ENCODE data around the gene NDUFV1. TPM values are rescaled to one million over a fixed set of nuclear protein-coding genes. Genes with fewer than 3 reads are reported as not detected.

Gene NDUFV1
- total and polyA plus RNA-seq, 2 donors (not counting 1 experiment from before 2014, with no cell fraction given): 238 to 315 TPM

- H3K4me3 ChIP-seq (ENCODE audit: control extremely low read depth in 1 of 5, extremely low read depth in 1 of 5, insufficient read depth in 1 of 5, low read depth in 2 of 5, low read length in 4 of 5): no peak overlapping the region
- peaks cover 0 to 11% (median 0%) of the 10 kb centered on the region in 3 donors for H3K9me3 ChIP-seq (ENCODE audit: control extremely low read depth in 1 of 3, control insufficient read depth in 2 of 3, insufficient read depth in 1 of 3, low read length in 2 of 3)
- H4K20me1 ChIP-seq (ENCODE audit: control insufficient read depth, insufficient read depth, low read length, poor library complexity, severe bottlenecking): no peaks in the 10 kb centered on the region
- H3K27me3 ChIP-seq (replicated peaks in 1 of 4; ENCODE audit: control extremely low read depth in 1 of 4, control insufficient read depth in 3 of 4, insufficient read depth in 4 of 4, low read length in 3 of 4): peaks cover 0 to 43% (median 14%) of the 10 kb centered on the region in 4 experiments
- H3K4me1 Mint-ChIP-seq: peaks cover 14% of the 10 kb centered on the region
- POLR2A ChIA-PET: no interaction called here
- intact Hi-C loops (cut with micrococcal nuclease): loop anchor here (5.0 kb wide), 1 partner anchor 137 kb away; no protein-coding TSS in a partner anchor
- H3K4me1 ChIP-seq (ENCODE audit: control insufficient read depth in 2 of 2, insufficient read depth in 2 of 2, low read length in 2 of 2): peaks cover 10% of the 10 kb centered on the region in 2 donors
- H3K9me3 Mint-ChIP-seq (ENCODE audit: insufficient read depth): no peaks in the 10 kb centered on the region
- H3K27ac Mint-ChIP-seq: no peak overlapping the region
- H3K79me2 ChIP-seq (ENCODE audit: control insufficient read depth, insufficient read depth, low read length): no peaks in the 10 kb centered on the region
- no CpG with 5 or more reads among the region's 3 CpGs for WGBS (ENCODE audit: insufficient coverage)
- H3K27me3 Mint-ChIP-seq: peaks cover 33% of the 10 kb centered on the region
- ATAC-seq (ENCODE audit: low read depth): no peak
- TF ChIP-seq EZH2 (IDR thresholded peaks at IDR 0.05; ENCODE audit: borderline replicate concordance, insufficient read depth, low read depth, low read length, poor library complexity, severe bottlenecking) (no peak), CTCF (IDR thresholded peaks at IDR 0.05) (no peak)
- H3K4me3 Mint-ChIP-seq: no peak overlapping the region
- no peak for DNase-seq
- CTCF ChIA-PET: interaction anchor here (0.8 to 4.3 kb wide), 7 partner anchors 17 to 85 kb away, joined by 3 to 17 read pairs (median 3); partner anchors contain the start of gene TBX10
- no peak overlapping the region for H3K4me2 ChIP-seq (replicated peaks; ENCODE audit: low read depth, low read length, poor library complexity, severe bottlenecking)
- H2AFZ ChIP-seq (ENCODE audit: insufficient read depth, low read depth, low read length, poor library complexity, severe bottlenecking): no peak overlapping the region
- H3K9ac ChIP-seq (ENCODE audit: low read length): no peak overlapping the region
- H3K36me3 ChIP-seq (replicated peaks in 1 of 2; ENCODE audit: control extremely low read depth in 1 of 2, control insufficient read depth in 1 of 2, extremely low read depth in 1 of 2, insufficient read depth in 2 of 2, low read length in 1 of 2): no peaks in the 10 kb centered on the region
- H3K27ac ChIP-seq (ENCODE audit: low read length in 2 of 2): no peak overlapping the region
Observed at GRCh38 chr11:67574938-67575337, 31.8 kb upstream of the NDUFV1 start.

- DNase-seq (no peak), ATAC-seq (ENCODE audit: low read depth) (no peak)
- TF ChIP-seq EZH2 (IDR thresholded peaks at IDR 0.05; ENCODE audit: borderline replicate concordance, insufficient read depth, low read depth, low read length, poor library complexity, severe bottlenecking) (no peak), CTCF (IDR thresholded peaks at IDR 0.05) (no peak)
- no peak overlapping the region for H3K4me3 Mint-ChIP-seq
- 93% methylated on average over 13 of the region's 14 CpGs for WGBS (ENCODE audit: insufficient coverage)
- Histone ChIP-seq H3K36me3 (replicated peaks in 1 of 2; ENCODE audit: control extremely low read depth in 1 of 2, control insufficient read depth in 1 of 2, extremely low read depth in 1 of 2, insufficient read depth in 2 of 2, low read length in 1 of 2) (no peaks in the 10 kb centered on the region), H2AFZ (ENCODE audit: insufficient read depth, low read depth, low read length, poor library complexity, severe bottlenecking) (no peak overlapping the region), H3K79me2 (ENCODE audit: control insufficient read depth, insufficient read depth, low read length) (no peaks in the 10 kb centered on the region), H4K20me1 (ENCODE audit: control insufficient read depth, insufficient read depth, low read length, poor library complexity, severe bottlenecking) (no peaks in the 10 kb centered on the region), H3K4me3 (ENCODE audit: control extremely low read depth in 1 of 5, extremely low read depth in 1 of 5, insufficient read depth in 1 of 5, low read depth in 2 of 5, low read length in 4 of 5) (no peak overlapping the region), H3K27ac (ENCODE audit: low read length in 2 of 2) (no peak overlapping the region), H3K9me3 (ENCODE audit: control extremely low read depth in 1 of 3, control insufficient read depth in 2 of 3, insufficient read depth in 1 of 3, low read length in 2 of 3) (peaks cover 0 to 6% (median 0%) of the 10 kb centered on the region in 3 donors), H3K4me2 (replicated peaks; ENCODE audit: low read depth, low read length, poor library complexity, severe bottlenecking) (no peak overlapping the region), H3K9ac (ENCODE audit: low read length) (no peak overlapping the region), H3K4me1 (ENCODE audit: control insufficient read depth in 2 of 2, insufficient read depth in 2 of 2, low read length in 2 of 2) (peaks cover 11% of the 10 kb centered on the region in 2 donors), H3K27me3 (replicated peaks in 1 of 4; ENCODE audit: control extremely low read depth in 1 of 4, control insufficient read depth in 3 of 4, insufficient read depth in 4 of 4, low read length in 3 of 4) (peaks cover 0 to 37% (median 10%) of the 10 kb centered on the region in 4 experiments)
- POLR2A ChIA-PET: interaction anchor here (0.7 kb wide), 1 partner anchor 13 kb away, joined by 10 read pairs; no protein-coding TSS in a partner anchor
- CTCF ChIA-PET: interaction anchor here (1.1 to 3.3 kb wide), 3 partner anchors 9 to 72 kb away, joined by 3 to 12 read pairs (median 3); partner anchors contain the start of gene NUDT8
- no peaks in the 10 kb centered on the region for H3K9me3 Mint-ChIP-seq (ENCODE audit: insufficient read depth)
- H3K4me1 Mint-ChIP-seq: peaks cover 15% of the 10 kb centered on the region
- H3K27me3 Mint-ChIP-seq: peaks cover 33% of the 10 kb centered on the region
- H3K27ac Mint-ChIP-seq: no peak overlapping the region
- intact Hi-C loops (cut with micrococcal nuclease): no loop called here
Observed at GRCh38 chr11:67576735-67577475, 29.8 kb upstream of the NDUFV1 start.
